Body of pancreas (tissue), 4 donors: Measurements from ENCODE around the gene RSL1D1. TPM values are rescaled to one million over a fixed set of nuclear protein-coding genes. Genes with fewer than 3 reads are reported as not detected.
A peak's percentile ranks its signal among the peaks of the same experiment; 100 is the strongest.

Source experiments
- ATAC-seq: fragments of 150-250 bp; one replicate; pipeline ENCODE4 v1.9.1; 2016
- DNase-seq, 4 donors: peaks; one replicate each; pipeline ENCODE4 v3.0.0-alpha.2; 2019
- H3K27ac ChIP-seq, 4 donors: fragments of 200-600 bp; sonication (generic); 1 replicate in 3 of 4; 2 replicates in 1 of 4; pipeline versions ENCODE4 v1.5.1 to v1.6.1; 2016 to 2019; ENCODE audit warnings: mild to moderate bottlenecking in 1 of 4, mixed read lengths in 1 of 4, moderate library complexity in 1 of 4
- H3K27me3 ChIP-seq, 2 donors: fragments of 200-600 bp; sonication (generic); one replicate each; pipeline ENCODE4 v1.6.0; 2016; ENCODE audit warnings: mild to moderate bottlenecking in 1 of 2
- H3K36me3 ChIP-seq, 2 donors: fragments of 200-600 bp; sonication (generic); replicated peaks in 1 of 2; 2 replicates each; pipeline ENCODE4 v1.5.1; 2016; ENCODE audit warnings: low read depth in 2 of 2; ENCODE audit not compliant: insufficient read depth in 1 of 2
- H3K4me1 ChIP-seq: fragments of 200-600 bp; sonication (generic); one replicate; pipeline ENCODE4 v1.6.0; 2016
- H3K4me3 ChIP-seq, 2 donors: fragments of 200-600 bp; sonication (generic); 1 replicate in 1 of 2; 2 replicates in 1 of 2; pipeline ENCODE4 v1.5.1; 2016 to 2019
- H3K9me3 ChIP-seq, 3 donors: fragments of 200-600 bp; sonication (generic); 1 replicate in 2 of 3; 2 replicates in 1 of 3; pipeline ENCODE4 v1.5.1; 2016
- POLR2A ChIP-seq, 3 donors: fragments of 450-650 bp; IDR thresholded peaks; one replicate each; pipeline ENCODE4 v1.6.1; 2016; ENCODE audit warnings: antibody characterized with exemption in 3 of 3, mild to moderate bottlenecking in 2 of 3
- WGBS, 2 donors: methylation state at CpG; one replicate each; pipeline ENCODE4 v1.1.5; 2017; 5-methylcytosine and 5-hydroxymethylcytosine counted together
- intact Hi-C: fragments of 100-400 bp; cut with DNase I; formaldehyde crosslinking; loops from one replicate; pipeline ENCODE4 v1.15.1; 2023
- total RNA-seq, 2 donors: library from RNA; depleted of rRNA; stranded (reverse); fragments of >200 nt; gene quantifications; one replicate each; pipeline ENCODE4 v1.1.0, GENCODE V29; 2016
- TF ChIP-seq, protein P1 (sequence below), 7 experiments: fragments of 450-650 bp in 4 of 7; fragments of 200-600 bp in 3 of 7; sonication (generic) in 3 of 7; IDR thresholded peaks; one replicate each; pipeline ENCODE4 v1.5.1; 2016 to 2019; ENCODE audit warnings: antibody characterized with exemption in 7 of 7

RSL1D1 gene
- 100 to 1,000 TPM; 199 to 246 TPM for total RNA-seq

DNA sequence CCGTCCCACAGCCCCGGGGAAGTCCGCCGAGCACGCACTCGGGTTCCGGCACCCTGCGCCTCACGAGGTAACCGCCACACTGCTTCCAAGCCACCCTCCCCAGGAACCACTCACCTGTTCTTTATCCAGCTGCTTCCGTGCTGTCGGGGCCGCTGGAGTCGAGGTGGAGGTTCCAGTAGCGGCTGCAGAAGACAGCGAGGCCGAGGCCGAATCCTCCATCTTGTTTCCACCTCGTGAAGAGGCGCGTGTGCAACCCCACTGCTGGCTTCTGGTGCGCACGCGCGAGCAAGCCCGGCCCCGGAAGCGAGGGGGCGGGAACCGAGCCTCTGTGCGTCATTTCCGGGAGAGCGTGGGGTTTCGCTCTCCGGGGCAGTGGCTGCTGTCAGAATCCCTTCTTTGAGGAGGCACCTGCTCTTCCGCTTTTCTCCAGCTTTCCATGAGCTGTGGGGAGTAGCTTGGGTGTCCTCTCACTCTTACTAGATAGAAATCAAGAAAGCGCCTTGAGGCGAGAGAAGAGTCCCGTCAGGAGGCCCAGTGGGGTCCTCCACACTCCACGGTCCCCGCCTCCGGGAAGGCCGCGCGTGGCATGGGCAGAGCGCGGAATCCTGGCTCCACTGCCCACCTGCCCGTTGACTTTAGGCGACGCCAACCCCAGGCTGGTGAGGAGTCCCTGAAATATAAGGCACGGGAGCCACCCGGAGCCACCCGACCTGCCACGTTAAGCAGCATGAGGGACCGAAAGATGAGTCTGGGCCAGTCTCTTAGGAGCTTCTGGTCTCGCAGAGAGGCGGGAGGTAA is at the start of gene RSL1D1:
Gene RSL1D1 (minus strand): TSS at position 249 of the 798 bp plus-strand sequence. CDS start 30 bp downstream, at position 219.
- DNase-seq, result peak; percentile 91 to 94 (median 92)
- no peaks in the 10 kb centered on the region for H3K27me3 ChIP-seq
- peak; percentile 99 for ATAC-seq
- no peaks in the 10 kb centered on the region for H3K9me3 ChIP-seq
- H3K36me3 ChIP-seq, result peaks cover 7% of the 10 kb centered on the region in 2 donors
- peaks cover 46% of the 10 kb centered on the region for H3K4me1 ChIP-seq
- peak within 1 kb of the TSS; percentile 83 to 100 for H3K4me3 ChIP-seq
- peak within 1 kb of the TSS; percentile 82 to 96 (median 88) for H3K27ac ChIP-seq
- TF ChIP-seq, protein P1, sequence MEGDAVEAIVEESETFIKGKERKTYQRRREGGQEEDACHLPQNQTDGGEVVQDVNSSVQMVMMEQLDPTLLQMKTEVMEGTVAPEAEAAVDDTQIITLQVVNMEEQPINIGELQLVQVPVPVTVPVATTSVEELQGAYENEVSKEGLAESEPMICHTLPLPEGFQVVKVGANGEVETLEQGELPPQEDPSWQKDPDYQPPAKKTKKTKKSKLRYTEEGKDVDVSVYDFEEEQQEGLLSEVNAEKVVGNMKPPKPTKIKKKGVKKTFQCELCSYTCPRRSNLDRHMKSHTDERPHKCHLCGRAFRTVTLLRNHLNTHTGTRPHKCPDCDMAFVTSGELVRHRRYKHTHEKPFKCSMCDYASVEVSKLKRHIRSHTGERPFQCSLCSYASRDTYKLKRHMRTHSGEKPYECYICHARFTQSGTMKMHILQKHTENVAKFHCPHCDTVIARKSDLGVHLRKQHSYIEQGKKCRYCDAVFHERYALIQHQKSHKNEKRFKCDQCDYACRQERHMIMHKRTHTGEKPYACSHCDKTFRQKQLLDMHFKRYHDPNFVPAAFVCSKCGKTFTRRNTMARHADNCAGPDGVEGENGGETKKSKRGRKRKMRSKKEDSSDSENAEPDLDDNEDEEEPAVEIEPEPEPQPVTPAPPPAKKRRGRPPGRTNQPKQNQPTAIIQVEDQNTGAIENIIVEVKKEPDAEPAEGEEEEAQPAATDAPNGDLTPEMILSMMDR (IDR thresholded peaks at IDR 0.05), result no peak
- TF ChIP-seq POLR2A (IDR thresholded peaks at IDR 0.05), result peak; percentile 51 to 89 (median 88)
- 0% methylated on average over 6 to 57 of the region's 57 CpGs for WGBS, 2 donors
- intact Hi-C loops, result no loop called here

GRCh38 chr16:11901091-11901490 is 49.7 kb upstream of the RSL1D1 start:
- DNase-seq (no peak), ATAC-seq (no peak)
- no peaks in the 10 kb centered on the region for H3K36me3 ChIP-seq
- WGBS, 2 donors, result 66 to 72% methylated on average over 3 of the region's 3 CpGs
- H3K9me3 ChIP-seq, result no peaks in the 10 kb centered on the region
- peak overlapping the region in 1 of 4 donors; percentile 19 for H3K27ac ChIP-seq
- TF ChIP-seq, protein P1 (IDR thresholded peaks at IDR 0.05), result no peak
- no peak for TF ChIP-seq POLR2A (IDR thresholded peaks at IDR 0.05)
- no peak overlapping the region for H3K4me3 ChIP-seq
- no peaks in the 10 kb centered on the region for H3K27me3 ChIP-seq
- intact Hi-C loops, result no loop called here
- peaks cover 36% of the 10 kb centered on the region for H3K4me1 ChIP-seq

DNA sequence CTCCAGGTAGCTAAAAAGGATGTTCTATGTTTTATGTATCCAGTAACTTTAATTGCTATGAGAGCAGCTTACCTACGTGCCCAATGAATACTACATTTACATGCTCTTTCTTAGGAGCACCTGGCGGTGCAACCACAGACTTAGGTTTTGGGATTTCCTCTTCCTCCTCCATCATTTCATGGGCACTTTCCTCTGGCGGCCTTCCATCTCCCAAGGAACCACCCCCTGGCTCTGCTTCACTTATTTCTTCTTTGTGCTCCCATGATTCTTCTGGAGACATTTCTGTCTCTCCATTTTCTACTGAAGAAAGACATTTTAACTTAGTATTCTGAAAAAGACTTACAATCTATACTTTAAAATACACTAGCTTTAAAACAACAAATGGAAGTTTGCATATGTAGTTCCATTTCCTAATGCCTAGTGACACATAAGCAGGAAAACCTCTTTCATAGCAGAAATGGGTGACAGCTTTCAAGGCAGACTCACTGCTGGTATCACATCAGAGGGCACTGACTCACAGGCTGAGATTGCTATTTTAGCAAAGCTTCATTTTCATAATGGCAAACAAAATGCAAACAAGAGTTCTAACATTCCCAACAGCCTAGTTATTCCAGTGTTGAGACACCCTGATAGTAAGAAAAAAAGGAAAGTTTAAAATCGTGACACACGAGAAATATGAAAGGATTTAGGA is 45.3 kb upstream of the RSL1D1 start:
- intact Hi-C loops, result no loop called here
- peaks cover 5 to 18% of the 10 kb centered on the region in 2 donors for H3K36me3 ChIP-seq
- no peak for TF ChIP-seq POLR2A (IDR thresholded peaks at IDR 0.05)
- TF ChIP-seq, protein P1 (IDR thresholded peaks at IDR 0.05), result no peak
- H3K27me3 ChIP-seq, result no peaks in the 10 kb centered on the region
- no peak for DNase-seq
- WGBS, 2 donors, result 83 to 87% methylated on average over 5 of the region's 5 CpGs
- no peak overlapping the region for H3K4me3 ChIP-seq
- no peak for ATAC-seq
- H3K27ac ChIP-seq, result no peak overlapping the region
- no peaks in the 10 kb centered on the region for H3K9me3 ChIP-seq
- peaks cover 29% of the 10 kb centered on the region for H3K4me1 ChIP-seq

GRCh38 chr16:11893571-11893970 is 42.2 kb upstream of the RSL1D1 start:
- H3K27me3 ChIP-seq, result no peaks in the 10 kb centered on the region
- no peak for ATAC-seq
- H3K4me1 ChIP-seq, result peaks cover 6% of the 10 kb centered on the region
- intact Hi-C loops, result no loop called here
- WGBS, 2 donors, result 87 to 94% methylated on average over 2 of the region's 2 CpGs
- H3K36me3 ChIP-seq, result peaks cover 8 to 29% of the 10 kb centered on the region in 2 donors
- H3K27ac ChIP-seq, result no peak overlapping the region
- no peak for DNase-seq
- H3K9me3 ChIP-seq, result no peaks in the 10 kb centered on the region
- TF ChIP-seq POLR2A (IDR thresholded peaks at IDR 0.05), result no peak
- TF ChIP-seq, protein P1 (IDR thresholded peaks at IDR 0.05), result no peak
- H3K4me3 ChIP-seq, result no peak overlapping the region
